Activated CD8-positive, alpha-beta memory T cell treated with anti-CD3 and anti-CD28 coated beads for 4 hours (primary cell): ENCODE data around the gene QKI.
"Not testable (repeated sequence)": the region's sequence is repeated elsewhere in the genome, so short reads cannot be mapped to it uniquely, and the experiment has no call there.

Experiments
- DNase-seq, 2 donors: peaks; one replicate each; pipeline ENCODE4 v3.0.0-alpha.2; 2020; ENCODE audit warnings: low read depth in 2 of 2

QKI gene

DNA sequence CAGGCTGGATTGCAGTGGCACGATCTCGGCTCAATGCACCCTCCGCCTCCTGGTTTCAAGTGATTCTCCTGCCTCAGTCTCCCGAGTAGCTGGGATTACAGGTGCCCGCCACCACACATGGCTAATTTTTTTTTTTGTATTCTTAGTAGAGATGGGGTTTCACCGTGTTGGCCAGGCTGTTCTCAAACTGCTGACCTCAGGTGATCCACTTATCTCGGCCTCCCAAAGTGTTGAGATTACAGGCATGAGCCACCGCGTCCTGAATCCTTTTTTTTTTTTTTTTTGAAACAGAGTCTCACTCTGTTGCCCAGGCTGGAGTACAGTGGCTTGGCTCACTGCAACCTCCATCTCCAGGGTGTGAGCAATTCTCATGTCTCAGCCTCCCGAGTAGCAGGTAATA is 24.9 kb downstream of the QKI start:
- DNase-seq: not testable (repeated sequence)

DNA sequence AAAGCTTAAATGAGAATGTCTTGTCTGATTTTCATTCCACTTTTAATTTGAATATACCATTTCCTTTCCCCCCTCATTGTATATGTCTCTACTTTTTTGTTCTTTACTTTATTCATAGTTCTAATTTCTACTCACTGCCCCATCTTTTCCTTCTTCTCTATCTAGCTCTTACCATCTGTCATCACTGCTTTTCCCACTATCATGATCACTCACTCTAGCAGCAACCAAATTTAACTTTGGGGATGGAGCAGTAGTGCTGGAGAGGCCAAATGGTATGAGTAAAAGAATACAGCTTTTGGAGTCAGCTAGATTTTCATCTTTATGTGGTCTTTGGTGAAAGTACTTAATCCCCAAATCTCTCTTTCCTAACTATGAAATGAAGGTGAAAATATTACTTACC is 25.5 kb downstream of the QKI start:
- DNase-seq: no peak

DNA sequence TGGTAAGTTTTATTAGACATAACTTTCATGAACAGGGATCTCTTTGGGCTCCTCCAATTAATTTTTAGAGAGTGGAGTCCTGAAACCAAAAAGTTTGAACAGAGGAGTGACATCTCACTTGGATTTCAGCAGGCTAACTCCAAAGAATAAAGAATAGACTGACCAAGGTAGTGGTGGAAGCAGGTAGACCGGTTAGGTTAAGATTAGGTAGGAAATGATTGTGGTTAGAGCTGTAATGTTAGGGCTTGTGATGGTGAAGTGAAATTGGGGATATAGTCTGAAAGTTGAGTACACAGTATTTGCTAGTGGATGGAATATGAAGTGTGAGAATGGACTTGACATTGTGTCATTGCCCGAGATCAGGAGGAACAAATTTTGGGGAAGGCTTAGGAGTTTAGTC is 27.8 kb downstream of the QKI start:
- no peak for DNase-seq

DNA sequence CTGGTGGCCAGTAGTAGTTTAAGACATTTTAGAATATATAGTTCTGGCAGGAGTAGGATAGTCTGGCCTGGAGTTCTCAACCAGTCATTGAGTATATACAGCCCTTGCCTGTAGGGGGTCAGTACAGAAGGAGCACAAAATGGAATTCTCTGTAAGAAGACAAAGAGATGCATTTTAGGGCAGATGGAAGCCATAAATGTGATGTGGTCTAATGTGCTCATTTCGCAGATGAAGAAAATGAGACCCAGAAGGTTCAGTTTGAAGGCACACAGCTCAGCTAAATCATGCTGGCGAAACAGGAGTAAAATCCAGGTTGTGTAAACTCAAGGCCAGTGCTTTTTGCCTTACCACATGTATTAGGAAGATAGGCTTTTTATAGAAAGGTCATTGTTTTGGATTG is 29.6 kb downstream of the QKI start:
- no peak for DNase-seq

DNA sequence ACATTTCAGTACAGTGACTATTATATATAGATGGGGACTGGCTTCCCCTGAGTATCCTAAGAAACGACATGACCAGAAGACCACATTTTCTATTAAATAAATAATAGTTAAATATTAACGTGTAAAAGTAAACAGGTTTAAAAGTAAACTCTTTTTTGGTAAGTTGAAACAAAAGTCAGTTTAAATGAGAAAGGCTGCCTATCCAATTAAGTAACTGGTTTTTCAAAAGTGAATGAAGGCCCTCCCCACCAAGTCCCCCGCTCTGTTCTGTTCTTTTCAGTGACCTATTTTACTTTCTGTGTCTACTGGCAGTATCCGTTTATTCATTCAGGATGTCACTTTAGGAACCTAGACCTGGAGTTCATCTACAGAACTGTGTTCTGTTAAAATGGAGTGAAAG is 32.0 kb downstream of the QKI start:
- no peak for DNase-seq

DNA sequence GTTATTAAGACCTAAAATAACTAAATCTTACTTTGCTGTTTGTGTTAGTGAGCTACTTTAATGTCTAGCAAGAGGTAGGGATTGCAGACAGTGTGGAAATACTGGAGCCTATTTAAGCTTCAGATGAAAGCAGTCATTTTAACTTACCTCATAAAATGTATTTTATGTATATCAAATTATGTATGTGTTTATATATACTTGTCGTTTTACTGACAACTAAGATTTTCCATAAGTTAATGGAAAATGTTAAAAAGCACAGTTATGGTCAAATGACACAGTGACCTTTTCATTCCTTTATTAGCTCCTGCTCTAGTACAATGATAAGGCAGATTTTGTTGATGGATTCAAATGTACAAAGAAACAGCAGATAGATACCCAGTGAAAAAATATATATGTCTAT is 34.6 kb downstream of the QKI start:
- no peak for DNase-seq

DNA sequence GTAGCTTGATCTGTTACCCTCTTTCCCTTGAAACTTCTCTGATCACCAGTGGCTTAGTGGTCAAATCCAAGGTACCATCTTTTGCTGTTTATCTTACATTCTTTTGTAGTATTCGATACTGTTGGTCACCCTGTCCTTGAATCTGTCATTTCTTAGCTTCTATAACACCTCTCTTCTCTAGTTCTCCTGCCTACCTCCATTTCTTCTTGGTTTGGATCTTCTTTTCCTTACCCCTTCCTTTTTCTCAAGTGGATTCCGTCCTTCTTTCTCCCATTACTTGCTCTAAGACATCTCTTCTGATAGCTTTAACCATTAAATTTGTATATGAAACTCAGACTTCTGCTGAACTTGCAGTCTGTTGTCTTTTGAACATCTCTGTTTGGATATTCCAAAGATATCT is 39.9 kb downstream of the QKI start:
- no peak for DNase-seq

DNA sequence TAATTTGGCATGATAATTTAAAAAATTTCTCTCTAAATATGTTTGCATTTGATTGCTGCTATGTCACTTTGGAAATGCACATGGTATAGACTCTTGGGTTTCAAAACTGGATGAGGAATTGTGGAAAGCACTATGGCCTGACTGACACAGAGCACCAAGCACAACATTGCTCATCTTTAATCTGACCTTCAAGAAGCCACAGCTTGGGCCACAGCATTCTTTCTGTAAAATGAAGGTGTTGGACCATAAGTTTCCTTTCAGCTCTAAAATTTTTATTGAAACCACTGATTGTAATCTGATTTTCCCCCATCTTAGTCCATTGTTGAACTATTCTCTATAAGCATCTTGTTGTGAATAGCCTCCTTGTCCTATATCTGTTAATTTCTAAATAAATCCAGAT is 41.0 kb downstream of the QKI start:
- no peak for DNase-seq

DNA sequence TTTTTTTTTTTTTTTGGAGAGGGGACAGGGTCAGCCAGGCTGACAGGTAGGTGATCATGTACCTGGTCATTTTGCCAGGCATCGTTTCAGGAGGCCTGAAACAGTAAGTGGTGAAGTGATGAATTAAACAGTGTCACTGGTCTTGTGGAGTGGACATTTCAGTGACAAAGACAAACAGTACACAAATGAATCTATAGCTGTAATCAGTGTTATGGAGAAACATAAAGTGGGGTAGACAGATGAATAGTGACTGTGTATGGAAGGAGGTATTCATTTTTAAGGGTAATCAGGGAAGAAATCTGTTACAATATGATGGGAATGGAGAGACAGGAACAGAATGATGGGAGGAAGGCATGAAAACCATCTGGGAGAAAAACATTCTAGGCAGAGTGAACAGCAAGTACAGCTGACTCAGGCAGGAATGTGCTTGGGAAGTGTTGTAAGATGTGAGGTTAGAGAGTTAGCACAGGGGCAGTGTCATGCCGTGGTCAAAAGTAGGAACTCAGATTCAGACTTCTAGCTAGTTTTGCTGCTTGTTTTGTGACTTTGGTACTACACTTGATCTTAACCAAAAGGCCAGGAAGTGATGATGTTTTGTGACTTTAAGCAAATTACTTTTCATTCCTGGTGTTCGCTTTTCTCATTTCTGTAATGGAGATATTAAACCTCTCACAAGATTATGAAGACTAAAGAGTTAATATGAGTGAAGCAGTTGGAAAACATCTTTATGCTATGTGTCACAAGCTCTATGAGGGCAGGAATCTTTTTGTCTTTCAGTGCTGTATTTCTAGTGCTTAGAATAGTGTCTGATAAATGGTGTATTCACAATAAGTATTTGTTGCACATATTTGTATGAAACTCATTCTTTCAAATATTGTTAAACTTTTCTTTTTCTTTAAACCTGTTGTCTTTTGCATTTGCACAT is 43.4 kb downstream of the QKI start:
- DNase-seq: no peak

DNA sequence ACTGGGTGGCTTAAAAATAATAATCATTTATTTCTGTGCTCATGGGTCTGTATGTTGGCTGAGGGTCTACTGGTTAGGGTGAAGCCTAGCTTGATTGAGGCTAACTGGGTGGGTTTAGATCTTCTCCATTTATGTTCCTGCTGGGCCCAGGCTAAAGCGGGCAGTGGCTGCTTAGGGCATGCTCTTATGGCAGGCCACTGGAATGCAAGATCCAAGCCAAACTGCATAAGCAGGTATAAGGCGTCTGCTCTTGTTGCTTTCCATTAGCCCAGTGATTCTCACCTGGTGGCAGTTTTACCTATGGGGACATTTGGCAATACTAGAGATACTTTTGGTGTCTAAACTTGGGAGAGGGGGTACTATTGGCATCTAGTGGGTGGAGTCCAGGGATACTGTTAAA is 44.5 kb downstream of the QKI start:
- no peak for DNase-seq

DNA sequence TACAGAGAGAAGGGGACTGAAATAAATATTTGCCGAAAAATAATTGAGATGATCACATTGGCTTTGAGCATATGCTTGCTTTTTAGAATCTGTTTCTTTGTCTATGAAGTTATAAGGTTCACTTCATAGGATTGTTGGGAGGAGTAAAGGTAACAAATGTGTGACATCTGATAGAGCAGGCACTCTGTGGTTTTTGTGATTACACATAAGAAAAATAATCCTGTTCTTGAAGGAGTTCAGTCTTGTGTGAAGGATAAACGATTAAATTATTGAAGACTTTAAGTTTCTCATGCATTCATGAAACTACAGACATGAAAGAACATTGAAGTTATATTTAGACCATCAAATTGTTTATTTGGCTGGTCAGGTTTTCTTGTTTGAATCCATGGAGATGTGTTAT is 45.0 kb downstream of the QKI start:
- no peak for DNase-seq

DNA sequence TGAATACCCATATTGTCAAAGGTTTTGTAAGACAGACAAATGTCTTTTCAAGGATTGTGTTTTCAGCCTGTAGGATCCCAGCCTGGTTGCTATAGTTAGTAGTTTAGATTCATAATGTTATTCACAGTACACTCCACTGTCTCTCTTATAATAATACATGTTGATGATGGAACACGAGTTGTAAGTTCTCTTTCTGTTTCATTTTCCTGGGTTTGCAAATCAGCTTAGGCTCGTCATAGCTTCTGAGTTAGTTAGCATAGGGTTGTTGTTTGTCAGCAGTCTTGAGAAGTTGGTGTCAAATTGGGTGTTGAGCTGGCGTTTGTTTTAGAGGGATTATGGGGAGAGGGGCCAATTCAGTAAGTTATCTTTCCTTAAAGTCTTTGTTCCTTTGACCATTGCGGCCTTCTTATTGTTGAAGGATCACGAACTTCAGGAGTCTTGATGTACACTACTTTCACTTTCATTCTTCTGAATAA is 45.8 kb downstream of the QKI start:
- no peak for DNase-seq

DNA sequence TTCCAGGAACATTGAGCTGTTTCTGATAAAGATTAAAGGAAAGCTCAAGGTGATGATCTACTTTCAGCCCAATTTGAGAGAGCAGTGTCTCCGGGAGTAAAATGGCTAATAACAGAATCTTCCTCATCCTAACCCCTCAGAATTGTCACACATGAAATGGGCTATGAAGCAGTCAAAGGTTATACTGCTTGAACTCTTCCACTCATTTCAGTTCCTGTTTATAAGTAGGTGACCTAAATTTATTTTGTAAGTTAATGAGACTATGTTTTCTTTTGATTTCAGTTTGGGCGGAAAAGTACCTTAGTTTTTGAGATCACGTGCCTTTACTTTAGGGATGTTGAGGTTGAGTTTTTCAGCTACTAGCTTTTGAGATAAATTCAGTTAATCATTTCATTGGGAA is 47.2 kb downstream of the QKI start:
- no peak for DNase-seq

DNA sequence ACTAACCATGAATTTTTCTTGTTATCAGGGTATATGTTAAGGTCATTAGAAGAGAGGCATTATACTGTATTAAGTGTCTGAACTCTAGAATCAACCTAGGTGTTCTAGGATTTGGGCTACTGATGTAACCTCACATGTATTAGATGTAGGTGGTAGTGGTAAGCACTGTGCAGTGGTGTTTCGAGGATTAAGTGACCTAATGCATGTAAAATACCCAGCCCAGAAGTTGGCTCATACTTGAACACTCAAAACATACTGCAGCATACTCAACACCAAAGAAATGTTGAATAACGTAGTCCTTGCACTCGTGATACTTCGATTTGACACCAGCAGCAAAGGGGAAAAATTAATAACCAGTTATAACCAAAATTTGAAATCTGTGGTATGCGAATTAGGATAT is 48.7 kb downstream of the QKI start:
- DNase-seq: no peak

DNA sequence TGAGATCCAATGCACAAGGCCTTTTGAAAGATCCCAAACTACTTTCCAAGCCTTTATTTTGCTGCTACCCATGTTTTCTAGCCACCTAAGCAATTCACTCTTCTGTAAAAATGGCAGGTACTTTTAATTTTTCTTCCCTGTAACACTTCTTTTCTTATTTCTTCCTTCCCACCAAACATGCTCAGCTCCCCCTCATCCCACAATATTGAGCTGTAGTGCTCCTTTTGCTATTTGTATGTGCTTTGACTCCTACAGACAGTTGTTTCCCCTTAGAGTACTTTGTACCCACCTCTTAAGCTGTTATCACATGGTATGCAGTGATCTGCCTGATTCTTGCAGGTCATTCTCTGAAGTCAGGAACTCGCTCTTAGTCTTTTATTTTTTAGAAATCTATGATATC is 49.3 kb downstream of the QKI start:
- DNase-seq: no peak

DNA sequence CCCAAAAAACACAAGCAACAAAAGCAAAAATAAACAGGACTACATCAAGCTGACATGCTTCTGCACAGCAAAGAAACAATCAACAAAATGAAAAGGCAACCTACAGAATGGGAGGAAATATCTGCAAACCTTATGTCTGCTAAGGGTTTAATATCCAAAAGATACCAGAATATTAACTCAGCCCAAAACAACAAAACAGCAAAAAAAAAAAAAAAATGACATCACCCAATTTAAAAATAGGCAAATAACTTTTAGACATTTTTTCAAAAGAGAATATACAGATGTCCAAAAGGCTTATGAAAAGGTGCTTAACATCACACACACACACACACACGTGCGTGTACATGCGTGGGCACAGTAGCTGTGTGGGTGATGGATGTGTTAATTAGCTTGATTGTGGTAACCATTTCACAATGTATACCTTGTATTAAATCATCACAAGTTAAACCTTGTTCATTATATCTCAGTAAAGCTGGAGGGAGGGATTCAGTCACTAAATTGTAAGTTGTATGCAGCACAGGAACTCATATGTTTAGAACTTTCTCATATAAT is 52.4 kb downstream of the QKI start:
- DNase-seq: no peak

DNA sequence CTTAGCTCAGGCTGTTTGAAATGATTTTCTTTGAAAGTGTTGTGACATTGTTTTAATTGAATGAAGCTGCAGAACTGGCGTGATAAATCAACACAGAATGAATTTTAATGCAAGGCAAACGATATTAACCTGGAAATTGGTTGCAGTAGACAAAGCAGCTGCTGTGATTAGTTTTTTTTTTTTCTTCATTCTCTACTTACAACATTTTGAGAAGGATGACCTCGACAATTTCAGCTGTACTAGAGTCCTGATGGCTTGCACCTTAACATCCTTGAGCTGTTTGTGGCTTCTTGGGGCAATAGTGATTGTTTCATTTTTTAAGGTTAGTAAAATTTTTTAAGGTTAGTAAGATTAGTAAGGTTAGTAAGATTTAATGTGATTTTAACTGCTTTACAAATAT is 54.2 kb downstream of the QKI start:
- DNase-seq: no peak

DNA sequence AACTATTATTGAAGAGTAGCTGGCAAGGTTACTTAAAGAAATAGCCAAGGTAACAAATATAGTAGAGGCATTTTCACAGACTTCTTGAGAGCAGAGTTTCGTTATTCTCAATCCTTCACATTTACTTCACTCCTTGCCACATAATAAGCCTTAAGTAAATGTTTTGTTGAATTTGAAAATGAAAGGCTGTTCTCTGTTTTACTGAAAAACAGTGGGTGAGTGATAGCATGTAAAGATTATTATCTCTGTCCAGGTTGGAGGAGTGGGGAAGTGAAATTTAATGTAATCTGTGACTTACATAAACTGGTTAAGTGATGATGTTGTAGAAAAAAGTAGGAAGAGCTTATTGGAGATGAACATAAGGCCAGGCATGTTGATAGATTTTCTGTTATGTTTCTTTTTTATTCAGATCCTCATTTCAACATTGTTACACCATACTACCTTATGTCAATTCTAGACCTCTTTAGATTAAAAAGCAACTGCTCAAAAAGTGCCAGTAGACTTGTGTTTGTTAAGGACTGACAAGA is 55.0 kb downstream of the QKI start:
- DNase-seq: no peak

DNA sequence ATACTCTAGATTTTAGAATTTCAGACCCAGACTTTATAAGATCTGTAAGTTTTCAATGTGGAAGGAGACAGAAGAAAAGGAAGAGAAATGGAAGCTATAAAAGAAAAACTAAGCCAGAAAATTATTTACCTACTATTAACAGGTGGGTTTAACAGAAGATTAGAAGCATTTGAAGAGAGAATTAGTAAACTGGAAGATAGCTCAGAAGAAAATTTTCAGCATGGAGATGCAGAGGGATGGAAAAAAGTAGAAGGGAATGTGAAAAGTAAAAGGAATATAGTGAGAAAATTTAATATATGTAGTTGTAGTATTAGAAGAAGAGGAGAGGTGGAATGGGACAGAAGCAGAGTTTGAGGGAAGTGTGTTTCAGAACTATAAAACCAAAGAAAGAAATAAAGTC is 56.1 kb downstream of the QKI start:
- no peak for DNase-seq

DNA sequence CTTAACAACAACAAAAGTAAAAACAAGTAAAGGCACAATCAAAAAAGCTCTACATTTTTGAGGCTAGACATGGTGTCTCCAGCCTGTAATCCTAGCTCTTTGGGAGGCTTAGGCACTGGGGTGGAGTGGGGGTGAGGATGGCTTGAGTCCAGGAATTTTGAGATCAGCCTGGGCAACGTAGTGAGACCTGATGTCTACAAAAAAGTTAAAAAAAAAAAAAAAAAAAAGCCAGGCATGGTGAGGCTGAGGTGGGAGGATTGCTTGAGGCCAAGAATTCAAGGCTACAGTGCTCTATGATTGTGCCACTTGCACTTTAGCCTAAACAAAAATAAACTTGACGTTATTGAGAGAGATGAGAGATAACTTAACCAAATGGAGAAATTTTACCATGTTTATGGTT is 60.1 kb downstream of the QKI start:
- no peak for DNase-seq

DNA sequence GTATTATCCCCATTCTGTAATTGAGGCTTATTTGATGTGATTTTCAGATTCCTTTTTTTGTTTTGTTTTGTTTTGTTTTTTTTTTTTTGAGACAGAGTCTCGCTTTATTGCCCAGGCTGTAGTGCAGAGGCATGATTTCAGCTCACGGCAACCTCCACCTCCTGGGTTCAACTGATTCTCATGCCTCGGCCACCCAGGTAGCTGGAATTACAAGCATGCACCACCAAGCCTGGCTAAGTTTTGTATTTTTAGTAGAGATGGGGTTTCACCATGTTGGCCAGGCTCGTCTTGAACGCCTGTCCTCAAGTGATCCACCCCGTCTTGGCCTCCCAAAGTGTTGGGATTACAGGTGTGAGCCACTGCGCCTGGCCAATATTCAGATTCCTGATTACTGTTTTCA is 62.4 kb downstream of the QKI start:
- not testable (repeated sequence) for DNase-seq

DNA sequence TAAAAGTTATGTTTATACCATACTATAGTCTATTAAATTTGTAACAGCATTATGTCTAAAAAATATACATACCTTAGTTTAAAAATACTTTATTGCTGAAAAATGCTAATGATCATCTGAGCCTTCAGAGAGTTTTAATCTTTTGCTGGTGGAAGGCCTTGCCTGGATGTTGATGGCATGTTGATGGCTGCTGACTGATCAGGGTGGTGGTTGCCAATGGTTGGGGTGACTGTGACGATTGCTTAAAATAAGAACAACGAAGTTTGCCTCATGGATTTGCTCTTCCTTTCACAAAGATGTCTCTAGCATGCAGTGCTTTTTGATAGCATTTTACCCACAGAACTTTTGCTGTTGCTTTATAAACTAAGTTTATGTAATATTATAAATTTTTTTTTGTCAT is 68.6 kb downstream of the QKI start:
- no peak for DNase-seq

DNA sequence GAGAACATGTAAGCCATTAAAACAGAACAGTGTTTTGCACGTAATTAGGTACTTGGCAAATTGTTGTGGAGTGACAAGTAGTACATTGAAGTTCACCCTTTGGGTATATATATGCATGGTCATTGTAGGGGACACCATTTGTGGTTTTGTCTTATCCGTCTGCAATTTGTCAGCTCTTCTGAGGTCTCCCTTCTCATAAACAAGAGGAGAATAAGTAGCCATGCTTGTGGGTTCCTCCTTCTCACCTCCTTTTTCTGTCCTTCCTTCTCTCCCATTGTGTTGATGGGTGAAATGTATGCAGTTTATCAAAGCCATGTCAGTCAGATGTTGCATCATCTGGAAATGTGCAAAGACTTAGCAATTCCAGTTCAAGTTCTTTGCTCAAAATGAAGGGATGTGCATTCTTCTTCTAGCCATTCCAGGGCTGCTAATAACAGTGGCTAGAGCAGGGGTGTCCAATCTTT is 70.9 kb downstream of the QKI start:
- no peak for DNase-seq
